ENCODE measurements around the gene TMPRSS3.
A peak's percentile ranks its signal among the peaks of the same experiment; 100 is the strongest.

The TMPRSS3 gene

DNA sequence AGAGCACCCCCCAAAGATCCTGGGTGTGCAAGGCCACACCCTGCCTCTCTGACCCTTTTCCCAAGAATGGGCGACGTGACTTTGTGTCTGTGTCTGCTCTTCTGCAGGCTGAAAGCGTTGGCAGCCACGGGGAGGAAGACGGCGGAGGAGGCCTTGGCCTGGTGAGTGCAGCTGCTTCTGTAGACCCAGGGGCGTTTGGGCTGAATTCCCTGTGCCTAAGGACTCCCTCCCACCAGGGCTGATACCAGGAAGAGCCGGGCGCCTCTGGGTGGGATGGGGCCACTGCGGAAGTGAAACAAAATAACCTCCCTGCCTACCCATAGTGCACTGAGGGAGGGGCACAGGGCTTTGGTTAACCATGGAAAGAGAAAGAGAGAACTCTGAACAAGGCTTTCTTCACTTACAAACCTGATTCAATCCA is 10.4 kb upstream of the TMPRSS3 start:
- DNase-seq, result no peak

- DNase-seq, result no peak
Measured at GRCh38 chr21:42405064-42406013, 9.5 kb upstream of the TMPRSS3 start.

- DNase-seq, result no peak
Measured at GRCh38 chr21:42404539-42404938, 8.7 kb upstream of the TMPRSS3 start.

DNA sequence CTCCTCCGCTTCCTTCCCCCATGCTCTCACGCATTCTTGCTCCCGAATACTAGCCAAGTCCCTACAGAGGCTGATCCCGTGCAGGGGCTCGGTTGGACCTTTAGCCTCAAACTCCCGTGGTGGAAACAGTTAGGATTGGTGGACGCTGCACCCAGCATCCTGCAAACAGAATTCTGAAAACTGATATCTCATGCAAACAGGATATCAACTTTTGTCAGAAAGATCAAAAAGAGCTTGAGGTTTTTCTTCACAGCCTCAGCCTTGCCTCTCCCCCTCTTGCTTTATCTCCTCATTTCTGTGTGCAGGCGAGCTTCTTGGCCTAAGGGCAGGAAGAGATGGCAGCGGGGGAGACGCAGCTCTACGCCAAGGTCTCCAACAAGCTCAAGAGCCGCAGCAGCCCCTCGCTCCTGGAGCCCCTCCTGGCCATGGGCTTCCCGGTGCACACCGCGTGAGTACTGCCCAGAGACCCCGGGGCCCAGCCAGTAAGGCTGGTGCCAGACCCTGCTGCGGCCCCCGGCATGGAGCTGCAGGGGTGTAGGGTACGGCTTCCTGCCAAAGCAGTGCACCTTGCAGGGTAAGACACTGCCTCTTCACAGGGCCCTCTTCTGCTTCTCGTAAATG is 7.9 kb upstream of the TMPRSS3 start, which contains the start of gene UBASH3A:
UBASH3A (plus strand) TSS at position 292 of the 621 bp plus-strand sequence; CDS start at position 336, 44 bp downstream.
- no peak for DNase-seq

GRCh38 chr21:42401820-42402251 is 6.0 kb upstream of the TMPRSS3 start:
- no peak for DNase-seq

DNA sequence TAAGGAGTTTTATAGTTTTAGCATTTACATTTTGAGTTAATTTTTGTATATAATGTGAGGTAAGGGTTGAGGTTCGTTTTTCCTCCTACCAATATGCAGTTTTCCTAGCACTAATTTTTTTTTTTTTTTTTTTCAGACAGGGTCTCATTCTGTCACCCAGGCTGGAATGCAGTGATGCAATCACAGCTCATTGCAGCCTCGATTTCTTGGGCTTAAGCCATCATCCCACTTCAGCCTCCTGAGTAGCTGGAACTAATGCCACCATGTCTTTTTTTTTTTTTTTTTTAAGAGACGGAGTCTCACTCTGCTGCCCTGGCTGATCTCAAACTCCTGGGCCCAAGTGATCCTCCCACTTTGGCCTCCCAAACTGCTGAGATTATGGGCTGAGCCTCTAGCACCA is 5.3 kb upstream of the TMPRSS3 start:
- no peak for DNase-seq

- no peak for DNase-seq
Measured at GRCh38 chr21:42400525-42400924, 4.7 kb upstream of the TMPRSS3 start.

- no peak for DNase-seq
Measured at GRCh38 chr21:42398436-42399028, 2.7 kb upstream of the TMPRSS3 start.

DNA sequence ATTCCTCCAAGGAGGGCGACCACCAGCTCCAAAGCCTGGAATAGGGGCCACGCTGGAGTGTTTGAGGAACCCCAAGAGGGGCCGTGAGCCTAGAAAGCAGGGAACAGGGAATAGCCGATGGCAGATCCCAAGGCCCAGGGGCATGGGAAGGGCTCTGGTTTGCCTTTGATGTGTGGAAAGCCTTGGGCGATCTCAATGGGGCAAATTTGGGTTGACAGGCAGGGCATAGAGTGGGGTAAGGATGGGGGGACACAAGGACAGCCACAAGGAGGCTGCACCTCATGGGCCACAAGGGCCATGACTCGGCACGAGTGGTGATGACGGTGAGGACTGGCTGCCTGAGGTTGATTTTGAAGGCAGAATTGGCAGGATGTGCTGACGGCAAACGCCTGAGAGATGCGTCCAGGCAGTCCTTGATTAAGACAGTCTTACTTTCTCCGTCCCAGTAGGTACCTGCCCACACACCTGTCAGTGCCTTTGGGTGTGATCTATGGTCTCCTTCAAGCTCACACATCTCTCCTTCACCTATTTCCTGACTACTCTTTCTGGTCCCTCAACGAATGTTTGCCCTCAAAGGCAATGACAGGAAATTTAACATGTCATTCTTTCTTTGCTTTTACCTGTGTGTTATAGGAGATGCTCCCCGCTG is 2.0 kb upstream of the TMPRSS3 start:
- DNase-seq, result no peak

GRCh38 chr21:42396799-42397745 is 1.2 kb upstream of the TMPRSS3 start:
- DNase-seq, result no peak

DNA sequence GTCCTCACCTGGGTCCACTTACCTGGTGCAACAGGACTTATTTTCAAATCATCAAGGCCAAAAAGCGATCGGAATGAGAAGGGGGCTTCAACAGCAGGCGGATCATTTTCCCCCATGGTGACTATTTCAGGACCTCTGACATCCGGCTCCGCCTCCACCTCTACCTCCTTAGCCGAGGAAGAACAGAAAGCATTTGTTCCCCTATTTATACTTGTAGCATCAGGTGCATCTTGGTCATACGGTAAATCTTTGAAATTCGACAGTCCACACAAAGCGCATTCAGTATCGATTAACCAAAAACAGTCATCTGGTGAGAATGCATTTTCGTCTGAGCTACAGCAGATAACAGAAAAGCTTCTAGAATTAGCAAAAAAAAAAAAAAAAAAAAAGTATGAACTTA is 550 bp downstream of the TMPRSS3 start:
- no peak for DNase-seq

DNA sequence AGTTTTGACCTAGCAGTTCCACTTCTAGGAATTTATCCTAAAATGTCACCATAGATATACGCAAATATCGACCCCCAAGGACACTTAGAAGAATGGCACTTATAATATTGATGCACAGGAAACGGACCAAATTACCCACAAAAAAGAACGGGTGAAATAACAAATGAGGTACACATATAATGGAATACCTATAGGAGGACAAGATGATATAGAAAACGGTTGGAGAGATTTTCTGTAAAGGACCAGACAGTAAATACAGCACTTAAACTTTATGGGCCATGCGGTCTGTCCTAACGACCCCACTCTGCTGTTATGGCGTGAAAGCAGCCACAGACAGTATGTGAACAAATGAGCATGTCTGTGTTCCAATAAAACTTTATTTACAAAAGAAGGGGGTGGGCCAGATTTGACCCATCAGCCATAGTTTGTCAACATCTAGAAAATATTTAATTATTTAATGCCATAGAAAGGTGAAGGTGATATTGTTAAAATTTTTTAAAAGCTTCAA is 2.4 kb downstream of the TMPRSS3 start:
- DNase-seq, result no peak

DNA sequence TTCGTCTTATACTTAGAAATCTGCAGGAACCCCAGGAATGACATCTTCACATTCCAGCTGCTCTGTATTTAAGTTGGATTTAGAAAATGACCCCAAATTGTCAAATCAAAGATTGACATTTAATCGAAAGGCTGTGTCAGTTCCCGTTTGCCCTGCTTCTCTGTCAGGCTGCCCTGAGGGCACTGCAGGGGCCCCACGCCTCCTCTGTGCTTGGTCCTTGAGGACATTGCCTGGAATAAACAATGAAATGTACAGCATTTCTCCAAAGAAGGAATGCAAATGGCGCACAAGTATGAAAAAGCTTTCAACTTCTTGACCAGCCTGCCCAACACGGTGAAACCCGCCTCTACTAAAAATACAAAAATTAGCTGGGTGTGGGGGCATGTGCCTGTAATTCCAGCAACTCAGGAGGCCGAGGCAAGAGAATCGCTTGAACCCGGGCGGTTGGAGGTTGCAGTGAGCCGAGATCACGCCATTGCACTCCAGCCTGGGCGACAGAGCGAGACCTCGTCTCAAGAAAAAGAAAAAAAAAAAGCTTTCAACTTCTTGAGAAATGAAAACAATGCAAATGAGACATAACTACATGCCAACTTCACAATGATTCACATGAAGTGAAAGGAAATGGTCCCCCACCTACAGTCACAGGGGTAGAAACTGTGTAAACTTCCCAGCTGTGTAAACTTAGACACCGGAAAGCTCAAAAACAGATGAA is 3.0 kb downstream of the TMPRSS3 start:
- DNase-seq, result no peak

DNA sequence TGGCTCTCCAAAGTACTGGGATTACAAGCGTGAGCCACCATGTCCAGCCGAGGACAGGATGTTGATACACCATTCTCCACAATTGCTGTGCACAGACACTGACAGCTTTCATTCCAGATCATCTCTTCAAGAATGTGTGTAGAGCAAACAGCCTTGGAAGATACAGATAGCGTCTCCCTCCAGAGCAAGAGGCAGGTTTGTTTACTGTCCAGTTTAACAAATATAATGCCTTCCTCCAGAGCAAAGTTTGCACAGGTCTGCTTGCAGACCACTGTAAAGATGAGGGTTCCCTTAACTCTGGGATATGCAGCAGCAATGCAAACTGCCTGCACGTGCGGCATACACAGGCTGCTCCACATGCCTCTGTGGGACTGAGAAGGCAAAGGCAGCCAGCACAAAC is 4.6 kb downstream of the TMPRSS3 start:
- DNase-seq, result no peak

DNA sequence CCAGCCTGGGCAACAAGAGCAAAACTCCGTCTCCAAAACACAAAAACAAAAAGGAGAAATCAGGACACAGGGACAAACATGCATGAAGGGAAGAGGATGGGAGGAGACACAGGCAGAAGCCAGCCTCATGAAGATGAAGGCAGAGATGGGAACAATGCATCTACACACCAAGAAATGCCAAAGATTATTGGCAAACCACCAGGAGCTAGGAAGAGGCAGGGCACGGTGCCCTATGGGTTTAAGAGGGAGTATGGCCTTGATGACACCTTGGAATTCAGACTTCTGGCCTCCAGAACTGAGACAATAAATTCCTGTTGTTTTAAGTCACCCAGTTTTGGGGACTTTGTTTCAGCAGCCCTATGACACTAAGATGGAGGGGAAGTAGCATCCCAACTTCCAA is 5.2 kb downstream of the TMPRSS3 start:
- DNase-seq, result no peak

DNA sequence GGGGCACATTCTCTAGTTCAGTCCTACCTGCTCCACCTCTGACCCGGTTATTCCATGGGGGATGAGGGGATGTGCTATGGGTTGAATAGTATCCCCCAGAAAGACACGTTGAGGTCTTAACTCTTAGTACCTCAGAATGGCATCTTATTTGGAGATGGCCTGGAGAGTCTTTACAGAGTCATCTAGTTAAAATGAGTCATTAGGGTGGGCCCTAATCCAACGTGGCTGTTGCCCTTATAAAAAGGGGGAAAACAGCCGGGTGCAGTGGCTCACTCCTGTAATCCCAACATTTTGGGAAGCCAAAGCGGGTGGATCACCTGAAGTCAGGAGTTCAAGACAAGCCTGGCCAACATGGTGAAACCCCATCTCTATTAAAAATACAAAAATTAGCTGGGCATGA is 5.7 kb downstream of the TMPRSS3 start:
- no peak for DNase-seq

DNA sequence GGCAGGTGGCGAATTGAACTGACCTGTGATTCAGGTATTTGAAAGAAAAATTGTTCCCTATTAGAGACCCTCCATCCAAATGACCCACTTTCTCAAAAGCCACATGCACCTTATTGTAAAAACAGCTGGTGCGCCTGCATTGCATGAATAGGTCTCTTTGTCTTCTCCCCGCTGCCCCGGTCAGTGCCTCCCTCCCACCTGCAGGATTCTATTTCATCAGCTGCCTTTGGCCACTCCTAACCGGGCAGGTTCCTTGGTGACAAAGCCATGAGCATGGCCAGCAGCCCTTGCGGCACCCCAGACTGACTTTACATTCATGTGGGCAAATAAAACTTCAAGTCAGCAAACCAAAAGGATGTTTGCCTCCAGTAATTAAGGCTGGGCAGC is 6.4 kb downstream of the TMPRSS3 start:
- DNase-seq, result peak; percentile 76

DNA sequence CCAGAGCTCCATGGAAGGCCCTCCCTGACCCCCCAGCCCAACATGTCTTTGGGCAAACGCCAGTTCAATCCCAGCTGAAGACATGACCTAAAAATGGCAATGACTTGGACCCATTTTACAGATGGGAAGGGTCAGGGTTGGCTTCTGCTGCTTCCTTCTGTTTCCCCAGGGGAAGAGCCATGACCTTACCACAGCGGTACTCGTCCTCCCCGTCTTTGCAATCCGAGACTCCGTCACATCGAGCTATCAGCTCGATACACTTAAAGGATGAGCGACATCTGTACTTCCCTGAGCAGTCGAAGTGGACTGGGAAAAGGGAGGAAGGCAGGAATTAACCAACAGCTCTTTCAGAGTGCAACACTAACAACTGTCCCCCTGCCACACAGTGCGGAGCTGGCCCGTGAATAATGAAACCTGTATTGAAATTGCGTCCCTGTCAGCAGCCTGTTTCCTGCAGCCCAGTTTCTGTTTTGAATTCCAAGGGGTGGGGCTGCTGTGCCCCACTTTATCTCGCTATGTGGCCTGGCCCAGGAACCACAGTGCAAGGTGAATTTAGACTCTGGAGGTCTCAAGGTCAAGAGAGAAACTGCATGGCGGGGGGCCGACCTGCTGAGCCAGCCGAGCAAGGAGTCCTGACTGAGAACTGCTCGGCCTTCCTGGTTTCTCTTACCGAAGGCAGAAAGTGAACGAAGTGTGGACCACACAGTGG is 7.0 kb downstream of the TMPRSS3 start:
- DNase-seq, result peak; percentile 71

DNA sequence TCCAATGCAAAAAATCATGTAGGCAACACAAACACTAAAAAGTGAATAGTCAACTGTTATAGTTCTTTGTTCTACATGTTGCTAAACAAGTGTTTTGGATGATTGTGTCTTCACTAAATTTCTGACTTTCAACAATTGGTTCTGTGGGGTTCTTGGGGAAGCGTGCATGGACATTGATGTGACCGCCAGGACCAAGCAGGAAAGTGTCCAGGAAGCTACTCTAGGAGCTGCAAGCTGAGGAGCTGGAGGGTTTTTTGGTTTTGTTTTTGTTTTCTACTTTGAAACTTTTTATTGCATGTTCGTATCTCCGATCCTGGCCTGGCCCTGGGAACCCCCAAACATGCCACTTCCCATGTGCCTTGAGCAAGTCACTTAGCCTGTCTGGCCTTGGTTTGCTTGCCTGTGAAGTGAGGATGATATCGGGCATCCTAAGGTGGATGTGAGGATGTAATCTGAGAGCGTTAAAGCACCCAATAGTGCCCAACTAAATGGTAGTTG is 8.0 kb downstream of the TMPRSS3 start:
- DNase-seq, result no peak

GRCh38 chr21:42387164-42387563 is 8.7 kb downstream of the TMPRSS3 start:
- no peak for DNase-seq
